ENCODE data around the gene HOXA11. TPM values are rescaled to one million over a fixed set of nuclear protein-coding genes. Genes with fewer than 3 reads are reported as not detected.
A peak's percentile ranks its signal among the peaks of the same experiment; 100 is the strongest.

The HOXA11 gene
- total RNA-seq, 1 donor from 2014 or later, result not detected

DNA sequence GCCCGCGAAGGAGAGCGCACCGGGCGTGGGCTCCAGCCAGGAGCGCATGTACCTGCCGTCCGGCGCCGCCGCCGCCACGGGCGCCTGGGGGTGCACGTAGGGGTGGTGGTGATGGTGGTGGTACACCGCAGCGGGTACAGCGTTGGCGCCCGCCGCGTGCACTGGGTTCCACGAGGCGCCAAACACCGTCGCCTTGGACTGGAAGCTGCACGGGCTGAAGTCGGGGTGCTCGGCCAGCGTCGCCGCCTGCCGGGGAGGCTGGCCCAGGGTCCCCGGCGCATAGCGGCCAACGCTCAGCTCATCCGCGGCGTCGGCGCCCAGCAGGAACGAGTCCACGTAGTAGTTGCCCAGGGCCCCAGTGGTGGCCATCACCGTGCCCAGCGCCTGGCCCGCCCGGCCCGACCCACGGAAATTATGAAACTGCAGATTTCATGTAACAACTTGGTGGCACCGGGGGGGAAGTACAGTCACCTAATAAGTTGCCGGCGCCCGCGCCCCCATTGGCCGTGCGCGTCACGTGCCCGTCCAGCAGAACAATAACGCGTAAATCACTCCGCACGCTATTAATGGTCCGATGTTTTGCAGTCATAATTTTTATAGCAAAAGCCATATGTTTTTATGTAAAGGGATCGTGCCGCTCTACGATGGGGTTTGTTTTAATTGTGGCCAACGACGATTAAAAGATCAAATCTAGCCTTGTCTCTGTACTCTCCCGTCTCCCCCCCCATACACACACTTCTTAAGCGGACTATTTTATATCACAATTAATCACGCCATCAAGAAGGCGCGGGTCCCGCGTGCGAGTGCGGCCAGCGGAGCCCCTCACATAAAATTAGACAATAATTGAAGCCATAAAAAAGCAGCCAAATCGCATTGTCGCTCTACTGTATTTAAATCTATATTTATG is 19.7 kb downstream of the HOXA11 start, which contains the start of gene HOXA9:
Gene HOXA9 (minus strand): TSS at position 449 of the 907 bp plus-strand sequence. CDS start 80 bp downstream, at position 369.
- Histone ChIP-seq H3K4me3 (peak within 1 kb of the TSS; percentile 45 to 59), H3K36me3 (no peaks in the 10 kb centered on the region), H3K4me1 (peaks cover 0 to 8% of the 10 kb centered on the region in 2 donors), H3K9me3 (no peaks in the 10 kb centered on the region), H3K27ac (no peak within 1 kb of the TSS), H3K27me3 (peaks cover 45% of the 10 kb centered on the region)
- TF ChIP-seq, protein P1, sequence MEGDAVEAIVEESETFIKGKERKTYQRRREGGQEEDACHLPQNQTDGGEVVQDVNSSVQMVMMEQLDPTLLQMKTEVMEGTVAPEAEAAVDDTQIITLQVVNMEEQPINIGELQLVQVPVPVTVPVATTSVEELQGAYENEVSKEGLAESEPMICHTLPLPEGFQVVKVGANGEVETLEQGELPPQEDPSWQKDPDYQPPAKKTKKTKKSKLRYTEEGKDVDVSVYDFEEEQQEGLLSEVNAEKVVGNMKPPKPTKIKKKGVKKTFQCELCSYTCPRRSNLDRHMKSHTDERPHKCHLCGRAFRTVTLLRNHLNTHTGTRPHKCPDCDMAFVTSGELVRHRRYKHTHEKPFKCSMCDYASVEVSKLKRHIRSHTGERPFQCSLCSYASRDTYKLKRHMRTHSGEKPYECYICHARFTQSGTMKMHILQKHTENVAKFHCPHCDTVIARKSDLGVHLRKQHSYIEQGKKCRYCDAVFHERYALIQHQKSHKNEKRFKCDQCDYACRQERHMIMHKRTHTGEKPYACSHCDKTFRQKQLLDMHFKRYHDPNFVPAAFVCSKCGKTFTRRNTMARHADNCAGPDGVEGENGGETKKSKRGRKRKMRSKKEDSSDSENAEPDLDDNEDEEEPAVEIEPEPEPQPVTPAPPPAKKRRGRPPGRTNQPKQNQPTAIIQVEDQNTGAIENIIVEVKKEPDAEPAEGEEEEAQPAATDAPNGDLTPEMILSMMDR (IDR thresholded peaks at IDR 0.05), result no peak
- intact Hi-C loops (cut with DNase I), result loop anchor here (10.0 kb wide), 1 partner anchor 1271 kb away; no protein-coding TSS in a partner anchor
- no peak for DNase-seq (ENCODE audit: low spot score in 2 of 2)

DNA sequence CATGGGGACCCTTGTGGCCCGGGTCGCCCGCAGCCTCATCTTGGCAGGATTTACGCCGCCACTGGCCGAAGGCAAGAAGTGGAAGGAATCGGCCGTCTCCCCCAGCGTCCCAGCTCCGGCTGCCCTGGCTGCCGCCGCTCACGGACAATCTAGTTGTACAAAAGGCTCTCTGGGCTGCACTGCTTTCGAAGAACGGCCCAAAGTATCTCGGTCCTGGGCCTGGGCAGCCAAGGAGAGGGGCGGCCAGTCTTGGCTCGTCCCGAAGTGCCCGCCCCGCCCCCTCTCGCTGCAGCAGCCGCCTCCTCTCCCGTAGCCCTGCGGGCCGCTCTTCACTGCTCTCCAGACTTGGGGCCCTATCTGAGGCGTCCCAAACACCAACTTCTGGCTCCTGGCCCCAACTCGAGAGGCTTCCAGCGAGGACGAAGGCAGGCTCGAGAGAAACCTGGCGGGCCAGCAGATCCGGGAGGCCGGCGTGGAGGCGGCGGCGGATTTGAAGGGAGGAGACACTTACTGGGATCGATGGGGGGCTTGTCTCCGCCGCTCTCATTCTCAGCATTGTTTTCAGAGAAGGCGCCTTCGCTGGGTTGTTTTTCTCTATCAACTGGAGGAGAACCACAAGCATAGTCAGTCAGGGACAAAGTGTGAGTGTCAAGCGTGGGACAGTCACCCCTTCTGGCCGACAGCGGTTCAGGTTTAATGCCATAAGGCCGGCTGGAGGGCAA is 20.5 kb downstream of the HOXA11 start:
- TF ChIP-seq, protein P1 (IDR thresholded peaks at IDR 0.05), result peak in 1 of 3 experiments; percentile 13
- H3K9me3 ChIP-seq, result no peaks in the 10 kb centered on the region
- no peaks in the 10 kb centered on the region for H3K36me3 ChIP-seq
- intact Hi-C loops (cut with DNase I), result loop anchor here (10.0 kb wide), 1 partner anchor 1270 kb away; no protein-coding TSS in a partner anchor
- peaks cover 0 to 4% of the 10 kb centered on the region in 2 donors for H3K4me1 ChIP-seq
- H3K4me3 ChIP-seq, result peak overlapping the region; percentile 45 to 59
- DNase-seq (ENCODE audit: low spot score in 2 of 2), result no peak
- peaks cover 38% of the 10 kb centered on the region for H3K27me3 ChIP-seq
- no peak overlapping the region for H3K27ac ChIP-seq

DNA sequence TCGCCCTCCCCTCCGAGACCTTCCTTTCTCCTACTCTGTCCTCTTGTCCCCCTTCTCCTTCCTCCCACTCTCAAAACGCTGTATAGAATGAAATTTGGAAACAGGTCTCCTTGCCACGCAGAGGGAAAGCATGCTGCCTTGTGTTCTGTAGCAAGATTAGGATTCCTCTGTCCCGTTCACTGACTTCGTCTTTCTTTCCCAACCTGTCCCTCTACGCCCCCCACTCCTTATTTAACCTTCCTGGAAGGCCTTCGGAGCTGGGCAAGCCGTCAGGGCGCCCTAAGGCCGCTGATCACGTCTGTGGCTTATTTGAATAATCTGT is 21.0 kb downstream of the HOXA11 start:
- Histone ChIP-seq H3K9me3 (no peaks in the 10 kb centered on the region), H3K27me3 (peaks cover 34% of the 10 kb centered on the region), H3K36me3 (no peaks in the 10 kb centered on the region), H3K27ac (no peak overlapping the region), H3K4me3 (peak overlapping the region; percentile 45 to 59), H3K4me1 (peaks cover 0 to 4% of the 10 kb centered on the region in 2 donors)
- intact Hi-C loops (cut with DNase I), result loop anchor here (10.0 kb wide), 1 partner anchor 1269 kb away; no protein-coding TSS in a partner anchor
- TF ChIP-seq, protein P1 (IDR thresholded peaks at IDR 0.05), result no peak
- DNase-seq (ENCODE audit: low spot score in 2 of 2), result no peak

DNA sequence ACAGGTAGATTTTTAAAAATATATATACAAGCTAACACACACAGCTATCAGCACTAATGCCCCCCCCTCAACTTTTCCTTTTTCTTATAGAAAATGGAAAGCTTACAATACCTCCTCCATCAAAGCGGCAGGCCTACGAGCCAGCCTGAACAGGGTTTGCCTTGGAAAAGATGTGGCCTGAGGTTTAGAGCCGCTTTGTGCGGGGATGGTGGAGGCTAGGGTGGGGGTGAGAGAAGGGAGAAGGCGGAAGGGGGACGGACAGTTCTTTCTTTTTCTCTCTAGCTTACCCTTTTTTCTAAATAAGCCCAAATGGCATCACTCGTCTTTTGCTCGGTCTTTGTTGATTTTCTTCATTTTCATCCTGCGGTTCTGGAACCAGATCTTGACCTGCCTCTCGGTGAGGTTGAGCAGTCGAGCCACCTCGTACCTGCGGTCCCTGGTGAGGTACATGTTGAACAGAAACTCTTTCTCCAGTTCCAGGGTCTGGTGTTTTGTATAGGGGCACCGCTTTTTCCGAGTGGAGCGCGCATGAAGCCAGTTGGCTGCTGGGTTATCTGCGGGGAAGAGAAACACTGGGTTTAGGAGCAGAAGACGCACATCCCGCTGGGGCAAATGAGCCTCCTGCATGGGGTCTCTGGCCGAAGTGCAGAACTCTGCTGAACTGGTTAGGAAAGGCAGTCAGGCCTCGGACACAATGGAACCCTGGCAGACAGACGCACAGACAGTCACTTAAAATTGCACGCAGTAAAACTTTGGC is 21.6 kb downstream of the HOXA11 start:
- intact Hi-C loops (cut with DNase I), result loop anchor here (10.0 kb wide), 1 partner anchor 1269 kb away; no protein-coding TSS in a partner anchor
- Histone ChIP-seq H3K4me3 (peak overlapping the region in 1 of 2 donors; percentile 45), H3K4me1 (peaks cover 0 to 4% of the 10 kb centered on the region in 2 donors), H3K9me3 (no peaks in the 10 kb centered on the region), H3K36me3 (no peaks in the 10 kb centered on the region), H3K27me3 (peaks cover 30% of the 10 kb centered on the region), H3K27ac (no peak overlapping the region)
- DNase-seq (ENCODE audit: low spot score in 2 of 2), result peak in 1 of 2 donors; percentile 51
- TF ChIP-seq, protein P1 (IDR thresholded peaks at IDR 0.05), result no peak
